Mesendoderm (in vitro differentiated cells): ENCODE results near the gene SPDL1. TPM values are rescaled to one million over a fixed set of nuclear protein-coding genes. Genes with fewer than 3 reads are reported as not detected.

ENCODE experiments used
- DNase-seq: peaks from one replicate; pipeline ENCODE4 v3.0.0; 2013
- H2AK5ac ChIP-seq: 2 replicates; pipeline ENCODE4 v1.6.1; 2013; ENCODE audit warnings: low read length, inconsistent platforms
- H2BK120ac ChIP-seq: 2 replicates; pipeline ENCODE4 v1.6.1; 2013; ENCODE audit warnings: low read depth, mild to moderate bottlenecking, low read length, moderate library complexity, mixed read lengths
- H2BK15ac ChIP-seq: replicated peaks from 2 replicates; pipeline ENCODE4 v1.6.1; 2013; ENCODE audit warnings: low read depth, mild to moderate bottlenecking, moderate library complexity
- H2BK5ac ChIP-seq: 2 replicates; pipeline ENCODE4 v1.6.1; 2013; ENCODE audit warnings: low read length, inconsistent platforms
- H3K18ac ChIP-seq: 2 replicates; pipeline ENCODE4 v1.6.1; 2013; ENCODE audit warnings: mild to moderate bottlenecking, low read length, mixed read lengths
- H3K23ac ChIP-seq: one replicate; pipeline ENCODE4 v1.6.1; 2013; ENCODE audit warnings: low read length
- H3K27ac ChIP-seq: 2 replicates; pipeline ENCODE4 v1.5.1; 2013; ENCODE audit warnings: low read depth, mild to moderate bottlenecking, inconsistent platforms, low read length, moderate library complexity
- H3K27me3 ChIP-seq: 2 replicates; pipeline ENCODE4 v1.6.1; 2013; ENCODE audit warnings: low read length, control low read depth, mild to moderate bottlenecking, inconsistent platforms; ENCODE audit not compliant: insufficient read depth, poor library complexity
- H3K36me3 ChIP-seq: 2 replicates; pipeline ENCODE4 v1.6.1; 2013; ENCODE audit warnings: low read length, inconsistent platforms; ENCODE audit not compliant: control insufficient read depth, insufficient read depth
- H3K4ac ChIP-seq: one replicate; pipeline ENCODE4 v1.6.1; 2013; ENCODE audit warnings: low read depth, mild to moderate bottlenecking, low read length, moderate library complexity
- H3K4me1 ChIP-seq: 2 replicates; pipeline ENCODE4 v1.6.1; 2013; ENCODE audit warnings: low read depth, low read length, inconsistent platforms; ENCODE audit not compliant: control insufficient read depth
- H3K4me2 ChIP-seq: 2 replicates; pipeline ENCODE4 v1.6.1; 2013; ENCODE audit warnings: low read length
- H3K4me3 ChIP-seq: 2 replicates; pipeline ENCODE4 v1.5.1; 2013; ENCODE audit warnings: mild to moderate bottlenecking, low read length
- H3K56ac ChIP-seq: one replicate; pipeline ENCODE4 v1.6.1; 2013; ENCODE audit warnings: low read length
- H3K79me1 ChIP-seq: 2 replicates; pipeline ENCODE4 v1.6.1; 2013; ENCODE audit warnings: low read length, inconsistent platforms
- H3K79me2 ChIP-seq: 2 replicates; pipeline ENCODE4 v1.6.1; 2013; ENCODE audit warnings: mild to moderate bottlenecking, low read length; ENCODE audit not compliant: control insufficient read depth, insufficient read depth
- H3K9ac ChIP-seq: 2 replicates; pipeline ENCODE4 v1.6.1; 2013; ENCODE audit warnings: low read length, inconsistent platforms
- H4K5ac ChIP-seq: one replicate; pipeline ENCODE4 v1.6.1; 2013; ENCODE audit warnings: low read length
- H4K8ac ChIP-seq: one replicate; pipeline ENCODE4 v1.6.1; 2013; ENCODE audit warnings: low read depth, mild to moderate bottlenecking, control low read depth, low read length, moderate library complexity
- WGBS: extraction: QIAGEN DNeasy Blood & Tissue Kit; methylation state at CpG from one replicate; pipeline ENCODE4 v1.1.7; 2013; ENCODE audit warnings: low lambda C conversion rate, missing lambda C conversion rate; ENCODE audit not compliant: insufficient coverage; ENCODE audit errors: extremely low coverage; 5-methylcytosine and 5-hydroxymethylcytosine counted together
- polyA plus RNA-seq, 2 experiments: library from polyadenylated mRNA; stranded (reverse); fragments of 200-250 nt; gene quantifications; one replicate each; pipeline ENCODE4 v1.2.3, GENCODE V29; 2013

SPDL1 gene, protein sequence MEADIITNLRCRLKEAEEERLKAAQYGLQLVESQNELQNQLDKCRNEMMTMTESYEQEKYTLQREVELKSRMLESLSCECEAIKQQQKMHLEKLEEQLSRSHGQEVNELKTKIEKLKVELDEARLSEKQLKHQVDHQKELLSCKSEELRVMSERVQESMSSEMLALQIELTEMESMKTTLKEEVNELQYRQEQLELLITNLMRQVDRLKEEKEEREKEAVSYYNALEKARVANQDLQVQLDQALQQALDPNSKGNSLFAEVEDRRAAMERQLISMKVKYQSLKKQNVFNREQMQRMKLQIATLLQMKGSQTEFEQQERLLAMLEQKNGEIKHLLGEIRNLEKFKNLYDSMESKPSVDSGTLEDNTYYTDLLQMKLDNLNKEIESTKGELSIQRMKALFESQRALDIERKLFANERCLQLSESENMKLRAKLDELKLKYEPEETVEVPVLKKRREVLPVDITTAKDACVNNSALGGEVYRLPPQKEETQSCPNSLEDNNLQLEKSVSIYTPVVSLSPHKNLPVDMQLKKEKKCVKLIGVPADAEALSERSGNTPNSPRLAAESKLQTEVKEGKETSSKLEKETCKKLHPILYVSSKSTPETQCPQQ
- 60.5 TPM for polyA plus RNA-seq (2013, experiment 1 of 2)
- 60.8 TPM for polyA plus RNA-seq (2013, experiment 2 of 2)

DNA sequence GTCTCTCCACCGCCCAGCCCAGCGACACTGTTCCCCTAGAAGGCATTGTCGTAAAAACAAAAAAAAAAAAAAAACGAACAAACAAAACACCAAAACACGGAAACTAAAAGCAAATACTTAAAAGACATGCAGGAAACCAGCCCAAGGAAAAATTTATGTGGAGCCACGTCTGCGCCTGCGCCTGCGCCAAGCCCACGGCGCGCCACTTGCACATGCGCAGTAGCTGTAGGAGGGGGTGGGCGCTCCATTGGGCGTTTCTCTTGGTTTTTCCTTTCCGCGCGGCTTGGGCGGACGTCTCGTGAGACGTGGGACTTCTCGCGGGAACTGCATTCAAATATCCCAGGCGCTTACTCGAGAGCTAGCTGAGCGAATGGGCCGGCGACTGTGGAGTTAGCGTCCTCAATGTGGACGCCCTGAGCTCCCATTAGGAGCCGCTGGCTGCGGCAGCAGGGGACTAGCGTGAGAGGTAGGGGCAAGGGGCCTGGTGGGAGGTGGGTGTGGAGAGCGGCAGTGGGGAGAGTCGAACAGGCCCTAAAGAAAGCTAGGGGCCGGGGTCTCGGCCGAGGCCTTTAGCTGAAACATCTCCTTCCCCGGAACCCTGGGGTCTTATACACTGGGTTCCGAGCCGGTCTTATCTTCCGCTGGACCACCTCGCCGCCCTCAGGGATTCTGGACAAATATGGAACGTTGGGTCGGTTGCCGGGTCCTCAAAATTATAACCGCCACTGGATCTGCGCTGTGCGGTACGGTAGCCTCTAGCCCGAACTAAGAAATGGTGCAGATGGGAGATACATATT, at the start of gene SPDL1:
TSS of gene SPDL1 (plus strand) at position 350 of the 797 bp plus-strand sequence. CDS start 4,644 bp downstream, outside the sequence.
- Histone ChIP-seq H2BK15ac (no peak within 1 kb of the TSS), H3K79me1 (peaks cover 20% of the 10 kb centered on the region), H3K4ac (peak within 1 kb of the TSS; percentile 91), H3K23ac (peak within 1 kb of the TSS; percentile 18), H3K56ac (peak within 1 kb of the TSS; percentile 98), H3K79me2 (peaks cover 30% of the 10 kb centered on the region), H4K8ac (peak within 1 kb of the TSS; percentile 90), H3K18ac (peak within 1 kb of the TSS; percentile 79), H2BK120ac (peak within 1 kb of the TSS; percentile 4), H3K4me2 (peak within 1 kb of the TSS; percentile 95), H3K9ac (peak within 1 kb of the TSS; percentile 99), H3K27me3 (no peaks in the 10 kb centered on the region), H3K4me3 (peak within 1 kb of the TSS; percentile 99), H3K27ac (peak within 1 kb of the TSS; percentile 75), H4K5ac (no peak within 1 kb of the TSS), H2AK5ac (no peak within 1 kb of the TSS), H3K36me3 (peaks cover under 1% of the 10 kb centered on the region), H3K4me1 (no peaks in the 10 kb centered on the region), H2BK5ac (peak within 1 kb of the TSS; percentile 94)
- peak; percentile 98 for DNase-seq
- WGBS: no CpG with 5 or more reads among the region's 53 CpGs

DNA sequence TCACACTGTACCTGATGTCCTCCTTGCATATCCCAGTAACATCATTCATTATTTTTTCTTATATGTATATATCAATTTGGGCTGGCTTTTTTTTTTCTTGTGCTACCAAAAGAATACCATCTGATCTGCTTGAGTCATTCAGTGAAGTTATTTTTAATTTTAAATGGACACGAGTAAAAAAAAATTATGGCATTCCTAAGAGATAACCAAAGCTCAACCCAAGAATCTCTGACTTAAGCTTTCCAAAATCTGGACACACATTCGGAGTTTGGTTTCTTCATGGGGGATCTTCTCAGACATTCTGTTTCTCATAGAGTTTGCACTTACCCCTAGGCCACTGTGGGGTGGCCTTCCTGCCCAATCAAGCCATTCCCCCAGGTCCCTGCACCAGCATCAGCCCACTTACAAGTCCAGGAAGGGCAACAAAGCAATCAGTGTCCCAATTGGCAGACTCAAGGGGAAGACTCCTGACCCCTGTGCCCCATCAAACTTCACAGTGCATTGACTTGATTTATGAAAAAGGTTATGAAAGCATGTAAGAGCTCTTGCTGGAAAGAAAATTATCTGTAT, 49.2 kb upstream of the SPDL1 start:
- Histone ChIP-seq H3K4me3 (no peak overlapping the region), H3K18ac (no peak overlapping the region), H2BK120ac (no peak overlapping the region), H3K27ac (no peak overlapping the region), H3K56ac (no peak overlapping the region), H3K36me3 (no peaks in the 10 kb centered on the region), H2AK5ac (no peak overlapping the region), H3K27me3 (no peaks in the 10 kb centered on the region), H2BK5ac (no peak overlapping the region), H3K79me1 (no peaks in the 10 kb centered on the region), H4K8ac (no peak overlapping the region), H3K79me2 (no peaks in the 10 kb centered on the region), H3K9ac (no peak overlapping the region), H4K5ac (no peak overlapping the region), H3K4me2 (no peak overlapping the region), H3K23ac (no peak overlapping the region), H2BK15ac (no peak overlapping the region), H3K4ac (no peak overlapping the region), H3K4me1 (peaks cover 1% of the 10 kb centered on the region)
- no CpG with 5 or more reads among the region's 2 CpGs for WGBS
- DNase-seq: no peak

DNA sequence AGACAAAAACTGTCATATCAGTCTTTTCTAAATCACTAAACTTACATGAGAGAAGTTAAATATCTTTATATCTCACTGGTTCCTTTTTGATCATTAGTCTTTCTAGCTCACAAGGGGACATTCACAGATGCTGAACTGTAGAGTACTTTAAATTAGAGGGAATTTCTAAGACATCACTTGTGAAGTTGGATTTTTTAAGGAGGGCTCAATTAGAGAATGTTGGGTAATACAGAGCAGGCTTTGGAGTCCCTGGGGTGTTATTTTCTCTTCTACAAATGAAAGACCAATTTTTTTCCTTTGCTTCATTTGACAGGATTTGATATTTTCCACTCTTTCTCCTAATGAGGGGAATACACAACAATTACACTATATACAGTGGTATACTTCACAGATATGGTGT, 48.6 kb upstream of the SPDL1 start:
- no peak overlapping the region for H3K4me2 ChIP-seq
- no peaks in the 10 kb centered on the region for H3K79me1 ChIP-seq
- no peak overlapping the region for H3K56ac ChIP-seq
- H3K23ac ChIP-seq: no peak overlapping the region
- no peaks in the 10 kb centered on the region for H3K36me3 ChIP-seq
- no peaks in the 10 kb centered on the region for H3K27me3 ChIP-seq
- no peak for DNase-seq
- no peak overlapping the region for H2BK5ac ChIP-seq
- no peak overlapping the region for H2BK15ac ChIP-seq
- no peaks in the 10 kb centered on the region for H3K79me2 ChIP-seq
- H3K18ac ChIP-seq: no peak overlapping the region
- no peak overlapping the region for H4K5ac ChIP-seq
- no peak overlapping the region for H2AK5ac ChIP-seq
- H3K4ac ChIP-seq: no peak overlapping the region
- no peak overlapping the region for H2BK120ac ChIP-seq
- no peak overlapping the region for H3K9ac ChIP-seq
- H3K4me3 ChIP-seq: no peak overlapping the region
- no peak overlapping the region for H4K8ac ChIP-seq
- H3K27ac ChIP-seq: no peak overlapping the region
- H3K4me1 ChIP-seq: no peaks in the 10 kb centered on the region

DNA sequence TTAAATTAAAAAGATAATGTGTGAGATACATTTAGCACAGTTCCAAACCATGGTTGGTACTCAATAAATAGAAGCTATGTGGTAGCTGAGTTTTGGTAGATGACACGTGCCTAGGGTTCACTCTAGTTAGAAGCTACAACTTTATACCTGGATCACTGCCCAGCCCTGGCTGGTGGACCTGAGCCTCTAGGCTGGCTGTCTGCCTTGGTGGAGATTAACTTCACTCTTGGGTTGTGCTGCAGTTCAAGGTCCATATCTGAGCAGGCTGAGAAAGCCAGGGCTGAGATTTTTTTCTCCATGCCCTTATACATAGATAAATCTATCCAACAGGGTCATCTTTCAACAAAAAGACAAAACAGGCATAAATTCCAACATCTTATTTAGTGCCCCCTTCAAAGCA, 44.6 kb upstream of the SPDL1 start:
- no peak overlapping the region for H3K23ac ChIP-seq
- no peaks in the 10 kb centered on the region for H3K79me1 ChIP-seq
- no peak overlapping the region for H2BK5ac ChIP-seq
- no peak overlapping the region for H4K8ac ChIP-seq
- H3K56ac ChIP-seq: no peak overlapping the region
- no peaks in the 10 kb centered on the region for H3K4me1 ChIP-seq
- H3K4me2 ChIP-seq: no peak overlapping the region
- H2AK5ac ChIP-seq: no peak overlapping the region
- H3K4ac ChIP-seq: no peak overlapping the region
- no peak for DNase-seq
- H3K18ac ChIP-seq: no peak overlapping the region
- WGBS: no CpG with 5 or more reads among the region's 1 CpG
- H3K36me3 ChIP-seq: no peaks in the 10 kb centered on the region
- H3K4me3 ChIP-seq: no peak overlapping the region
- no peak overlapping the region for H3K9ac ChIP-seq
- no peaks in the 10 kb centered on the region for H3K79me2 ChIP-seq
- H3K27ac ChIP-seq: no peak overlapping the region
- no peak overlapping the region for H2BK120ac ChIP-seq
- H4K5ac ChIP-seq: no peak overlapping the region
- no peaks in the 10 kb centered on the region for H3K27me3 ChIP-seq
- no peak overlapping the region for H2BK15ac ChIP-seq

DNA sequence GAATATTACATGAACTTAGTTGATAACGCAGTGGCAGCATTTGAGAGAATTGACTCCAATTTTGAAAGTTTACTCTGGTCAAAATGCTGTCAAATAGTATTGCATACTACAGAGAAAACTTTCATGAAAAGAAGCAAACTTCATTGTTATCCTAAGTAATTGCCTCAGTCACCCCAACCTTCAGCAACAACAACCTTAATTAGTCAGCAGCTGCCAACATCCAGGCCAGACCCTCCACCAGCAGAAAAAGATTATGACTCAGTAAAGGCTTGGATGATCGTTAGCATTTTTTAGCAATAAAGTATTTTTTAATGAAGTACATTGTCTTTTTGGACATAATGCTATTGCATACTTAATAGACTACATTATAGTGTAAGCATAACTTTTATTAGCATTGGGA, 40.8 kb upstream of the SPDL1 start:
- no peak overlapping the region for H3K18ac ChIP-seq
- no peak overlapping the region for H3K56ac ChIP-seq
- H2BK15ac ChIP-seq: no peak overlapping the region
- H3K36me3 ChIP-seq: no peaks in the 10 kb centered on the region
- H4K5ac ChIP-seq: no peak overlapping the region
- H3K79me2 ChIP-seq: no peaks in the 10 kb centered on the region
- H3K9ac ChIP-seq: no peak overlapping the region
- no peak overlapping the region for H3K4ac ChIP-seq
- H3K4me2 ChIP-seq: no peak overlapping the region
- no peak overlapping the region for H2BK5ac ChIP-seq
- H3K79me1 ChIP-seq: no peaks in the 10 kb centered on the region
- no peak overlapping the region for H2AK5ac ChIP-seq
- WGBS: no CpG with 5 or more reads among the region's 2 CpGs
- H3K27ac ChIP-seq: no peak overlapping the region
- no peak overlapping the region for H4K8ac ChIP-seq
- H2BK120ac ChIP-seq: no peak overlapping the region
- H3K4me1 ChIP-seq: no peaks in the 10 kb centered on the region
- no peaks in the 10 kb centered on the region for H3K27me3 ChIP-seq
- no peak overlapping the region for H3K4me3 ChIP-seq
- no peak for DNase-seq
- H3K23ac ChIP-seq: no peak overlapping the region
